DND-41 (cell line): Measurements from ENCODE around the gene GCH1.

ENCODE experiments used
- ATAC-seq: fragments of 200-7000 bp; cut with Tn5 transposase; 3 replicates; pipeline ENCODE4 v1.9.1; 2021; ENCODE audit warnings: low read depth; ENCODE audit not compliant: insufficient read depth
- DNase-seq: peaks from one replicate; pipeline ENCODE4 v3.0.0-alpha.2; 2020
- H2AFZ ChIP-seq: 2 replicates; pipeline ENCODE4 v1.6.0; 2012; ENCODE audit warnings: low read depth, low read length
- H3K27ac ChIP-seq: 2 replicates; pipeline ENCODE4 v1.5.1; 2012; ENCODE audit warnings: low read length, inconsistent platforms
- H3K27me3 ChIP-seq: fragments of 200-600 bp; sonication (generic); 2 replicates; pipeline ENCODE4 v1.6.0; 2012; ENCODE audit warnings: low read length, mild to moderate bottlenecking, inconsistent platforms; ENCODE audit not compliant: insufficient read depth, poor library complexity
- H3K36me3 ChIP-seq: 2 replicates; pipeline ENCODE4 v1.5.1; 2012; ENCODE audit warnings: low read length, inconsistent platforms; ENCODE audit not compliant: insufficient read depth
- H3K4me1 ChIP-seq: 2 replicates; pipeline ENCODE4 v1.5.1; 2012; ENCODE audit warnings: mild to moderate bottlenecking, low read length; ENCODE audit not compliant: insufficient read depth
- H3K4me2 ChIP-seq: 2 replicates; pipeline ENCODE4 v1.6.0; 2012; ENCODE audit warnings: mild to moderate bottlenecking, moderate library complexity, low read length, inconsistent platforms; ENCODE audit not compliant: insufficient read depth
- H3K4me3 ChIP-seq, 2 experiments: fragments of 200-600 bp in 1 of 2; shearing (Covaris generic) in 1 of 2; 2 replicates each; pipeline ENCODE4 v1.5.1; 2012 to 2016; ENCODE audit warnings: inconsistent platforms in 2 of 2, low read length in 2 of 2, mild to moderate bottlenecking in 2 of 2, low read depth in 1 of 2, moderate library complexity in 1 of 2
- H3K79me2 ChIP-seq: 2 replicates; pipeline ENCODE4 v1.6.0; 2012; ENCODE audit warnings: low read length, inconsistent platforms; ENCODE audit not compliant: insufficient read depth
- H3K9ac ChIP-seq: 2 replicates; pipeline ENCODE4 v1.6.0; 2012; ENCODE audit warnings: low read depth, mild to moderate bottlenecking, inconsistent platforms, low read length, moderate library complexity
- H3K9me3 ChIP-seq: 2 replicates; pipeline ENCODE4 v1.5.1; 2012; ENCODE audit warnings: low read length, moderate library complexity, mild to moderate bottlenecking, inconsistent platforms; ENCODE audit not compliant: insufficient read depth, severe bottlenecking
- H4K20me1 ChIP-seq: 2 replicates; pipeline ENCODE4 v1.6.0; 2012; ENCODE audit warnings: low read length; ENCODE audit not compliant: insufficient read depth
- CTCF ChIP-seq: IDR thresholded peaks from 2 replicates; pipeline ENCODE4 v1.5.1; 2012; ENCODE audit warnings: borderline replicate concordance, low read length, moderate library complexity, mild to moderate bottlenecking; ENCODE audit not compliant: poor library complexity, severe bottlenecking; ENCODE audit errors: extremely low read depth
- EZH2 ChIP-seq: IDR thresholded peaks from 3 replicates; pipeline ENCODE4 v1.6.1; 2012; ENCODE audit warnings: borderline replicate concordance, low read depth, mild to moderate bottlenecking, moderate library complexity, low read length, inconsistent platforms; ENCODE audit not compliant: severe bottlenecking

Gene GCH1

GRCh38 chr14:54891471-54892245, 11.0 kb downstream of the GCH1 start:
- Histone ChIP-seq H3K4me1 (no peaks in the 10 kb centered on the region), H3K9ac (no peak overlapping the region), H3K79me2 (peaks cover 23% of the 10 kb centered on the region; the same call in 1 of the 2 replicates), H3K4me3 (no peak overlapping the region), H4K20me1 (peaks cover 5% of the 10 kb centered on the region; the same call in 1 of the 2 replicates), H3K27me3 (no peaks in the 10 kb centered on the region), H3K4me2 (no peak overlapping the region), H3K9me3 (no peaks in the 10 kb centered on the region), H3K36me3 (no peaks in the 10 kb centered on the region), H3K27ac (no peak overlapping the region), H2AFZ (no peak overlapping the region)
- TF ChIP-seq EZH2, result no peak
- TF ChIP-seq CTCF, result no peak
- DNase-seq, result no peak
- no peak for ATAC-seq

GRCh38 chr14:54890788-54891187, 11.8 kb downstream of the GCH1 start:
- H3K9ac ChIP-seq, result no peak overlapping the region
- no peaks in the 10 kb centered on the region for H3K4me1 ChIP-seq
- no peak overlapping the region for H3K4me2 ChIP-seq
- H4K20me1 ChIP-seq, result peaks cover 5% of the 10 kb centered on the region; the same call in 1 of the 2 replicates
- no peak for DNase-seq
- H3K4me3 ChIP-seq, result no peak overlapping the region
- no peak overlapping the region for H3K27ac ChIP-seq
- H3K79me2 ChIP-seq, result peaks cover 26% of the 10 kb centered on the region; the same call in 1 of the 2 replicates
- no peak for ATAC-seq
- TF ChIP-seq CTCF (no peak), EZH2 (no peak)
- no peaks in the 10 kb centered on the region for H3K27me3 ChIP-seq
- no peaks in the 10 kb centered on the region for H3K36me3 ChIP-seq
- no peak overlapping the region for H2AFZ ChIP-seq
- H3K9me3 ChIP-seq, result no peaks in the 10 kb centered on the region

GRCh38 chr14:54889919-54890318, 12.7 kb downstream of the GCH1 start:
- Histone ChIP-seq H3K79me2 (peaks cover 31% of the 10 kb centered on the region; the same call in 1 of the 2 replicates), H3K4me2 (no peak overlapping the region), H3K4me1 (no peaks in the 10 kb centered on the region), H3K36me3 (no peaks in the 10 kb centered on the region), H3K4me3 (no peak overlapping the region), H2AFZ (no peak overlapping the region), H4K20me1 (peaks cover 2% of the 10 kb centered on the region; the same call in 1 of the 2 replicates), H3K9ac (no peak overlapping the region), H3K27me3 (no peaks in the 10 kb centered on the region), H3K9me3 (no peaks in the 10 kb centered on the region), H3K27ac (no peak overlapping the region)
- no peak for DNase-seq
- TF ChIP-seq CTCF (no peak), EZH2 (no peak)
- no peak for ATAC-seq
